OCI-LY3 (cell line): ENCODE results near the gene GFOD1.

Experiments used
- H2AFZ ChIP-seq: fragments of 200-600, 300-600 bp; shearing (Covaris generic); 2 replicates; pipeline ENCODE4 v1.6.0; 2014; ENCODE audit warnings: antibody characterized with exemption, low read depth, low read length
- H3K27ac ChIP-seq: fragments of 200-600, 300-600 bp; sonication (generic); 2 replicates; pipeline ENCODE4 v1.5.1; 2014; ENCODE audit warnings: mild to moderate bottlenecking, low read length, moderate library complexity, mixed read lengths
- H3K27me3 ChIP-seq: fragments of 200-600, 300-600 bp; sonication (generic); 2 replicates; pipeline ENCODE4 v1.6.1; 2014; ENCODE audit warnings: low read depth, low read length, mixed read lengths
- H3K36me3 ChIP-seq: fragments of 200-600, 300-600 bp; sonication (generic); replicated peaks from 2 replicates; pipeline ENCODE3; 2014; ENCODE audit warnings: low read depth, low read length, mixed read lengths
- H3K4me1 ChIP-seq: fragments of 300-600, 200-600 bp; sonication (generic); 2 replicates; pipeline ENCODE4 v1.6.1; 2014; ENCODE audit warnings: low read length, mixed read lengths
- H3K4me2 ChIP-seq: fragments of 200-600, 300-600 bp; sonication (generic); 2 replicates; pipeline ENCODE4 v1.6.1; 2014; ENCODE audit warnings: low read length, mixed read lengths
- H3K4me3 ChIP-seq: fragments of 300-600, 200-600 bp; sonication (generic); 2 replicates; pipeline ENCODE4 v1.5.1; 2014; ENCODE audit warnings: antibody characterized with exemption, mild to moderate bottlenecking, low read length, moderate library complexity
- H3K79me2 ChIP-seq: fragments of 300-600, 200-600 bp; shearing (Covaris generic); 2 replicates; pipeline ENCODE4 v1.6.1; 2014; ENCODE audit warnings: mild to moderate bottlenecking, low read length, mixed read lengths
- H3K9ac ChIP-seq: fragments of 300-600, 200-600 bp; shearing (Covaris generic); 2 replicates; pipeline ENCODE4 v1.6.0; 2014; ENCODE audit warnings: mild to moderate bottlenecking, low read length, moderate library complexity
- H3K9me3 ChIP-seq: fragments of 200-600, 300-600 bp; shearing (Covaris generic); 2 replicates; pipeline ENCODE4 v1.6.1; 2014; ENCODE audit warnings: low read length, mixed read lengths; ENCODE audit not compliant: insufficient read depth
- H4K20me1 ChIP-seq: fragments of 200-600, 300-600 bp; sonication (generic); 2 replicates; pipeline ENCODE4 v1.6.1; 2016; ENCODE audit warnings: low read length, mixed read lengths; ENCODE audit not compliant: insufficient read depth
- CTCF ChIP-seq: fragments of 200-600, 300-600 bp; sonication (generic); IDR thresholded peaks from 2 replicates; pipeline ENCODE4 v1.5.1; 2014; ENCODE audit warnings: antibody characterized with exemption, low read length, low read depth
- EZH2phosphoT487 ChIP-seq: fragments of 200-600 bp; shearing (Covaris generic); IDR thresholded peaks from 2 replicates; pipeline ENCODE4 v1.6.1; 2018; ENCODE audit warnings: antibody characterized with exemption, mixed run types, low read depth

GFOD1 gene

GRCh38 chr6:13439644-13440043 lies 47.8 kb downstream of the GFOD1 start:
- Histone ChIP-seq H3K36me3 (no peaks in the 10 kb centered on the region), H3K4me1 (no peaks in the 10 kb centered on the region), H3K4me3 (no peak overlapping the region), H3K79me2 (no peaks in the 10 kb centered on the region), H3K27me3 (no peaks in the 10 kb centered on the region), H3K27ac (no peak overlapping the region), H3K9me3 (no peaks in the 10 kb centered on the region), H2AFZ (no peak overlapping the region), H3K4me2 (no peak overlapping the region), H4K20me1 (no peaks in the 10 kb centered on the region), H3K9ac (no peak overlapping the region)
- TF ChIP-seq CTCF (no peak), EZH2phosphoT487 (no peak)

GRCh38 chr6:13438126-13438525 lies 49.3 kb downstream of the GFOD1 start:
- Histone ChIP-seq H3K4me2 (no peak overlapping the region), H2AFZ (no peak overlapping the region), H3K4me3 (no peak overlapping the region), H3K9ac (no peak overlapping the region), H4K20me1 (no peaks in the 10 kb centered on the region), H3K9me3 (no peaks in the 10 kb centered on the region), H3K36me3 (no peaks in the 10 kb centered on the region), H3K79me2 (no peaks in the 10 kb centered on the region), H3K27ac (no peak overlapping the region), H3K27me3 (no peaks in the 10 kb centered on the region), H3K4me1 (no peaks in the 10 kb centered on the region)
- no peak for TF ChIP-seq EZH2phosphoT487
- TF ChIP-seq CTCF = no peak

- Histone ChIP-seq H3K4me2 (no peak overlapping the region), H3K79me2 (no peaks in the 10 kb centered on the region), H3K4me3 (no peak overlapping the region), H3K9ac (no peak overlapping the region), H3K27ac (no peak overlapping the region), H3K27me3 (no peaks in the 10 kb centered on the region), H3K36me3 (no peaks in the 10 kb centered on the region), H4K20me1 (no peaks in the 10 kb centered on the region), H3K4me1 (no peaks in the 10 kb centered on the region), H3K9me3 (no peaks in the 10 kb centered on the region), H2AFZ (no peak overlapping the region)
- TF ChIP-seq EZH2phosphoT487 (no peak), CTCF (no peak)
Measured at GRCh38 chr6:13437218-13437996, 50.0 kb downstream of the GFOD1 start.

GRCh38 chr6:13436399-13437217 lies 50.8 kb downstream of the GFOD1 start:
- Histone ChIP-seq H3K79me2 (no peaks in the 10 kb centered on the region), H3K36me3 (no peaks in the 10 kb centered on the region), H3K9me3 (no peaks in the 10 kb centered on the region), H3K4me1 (no peaks in the 10 kb centered on the region), H2AFZ (no peak overlapping the region), H3K27me3 (no peaks in the 10 kb centered on the region), H3K4me2 (no peak overlapping the region), H3K9ac (no peak overlapping the region), H3K27ac (no peak overlapping the region), H3K4me3 (no peak overlapping the region), H4K20me1 (no peaks in the 10 kb centered on the region)
- no peak for TF ChIP-seq EZH2phosphoT487
